Measurements from ENCODE around the gene TRMU. TPM values are rescaled to one million over a fixed set of nuclear protein-coding genes. Genes with fewer than 3 reads are reported as not detected.

TRMU gene
- total RNA-seq, 1 experiment from 2014 or later, result 90.1 TPM

GRCh38 chr22:46368422-46368821, 32.9 kb downstream of the TRMU start:
- TF ChIP-seq CTCF (conservative IDR thresholded peaks at IDR 0.05; ENCODE audit: low read depth, low read length), result no peak
- no peak for TF ChIP-seq EZH2 (IDR thresholded peaks at IDR 0.05; ENCODE audit: borderline replicate concordance, low read depth, low read length, poor library complexity, severe bottlenecking)

GRCh38 chr22:46368871-46369715, 33.6 kb downstream of the TRMU start:
- no TSS peak for BruUV-seq (replicated peaks)
- POLR2A ChIA-PET (ENCODE audit: low non-redundant PET), result no interaction called here
- H3K4me1 ChIP-seq (ENCODE audit: insufficient read depth, low read length, poor library complexity, severe bottlenecking), result no peaks in the 10 kb centered on the region

More at GRCh38 chr22:46368422-46368821, 32.9 kb downstream of the TRMU start:
- no peaks in the 10 kb centered on the region for H3K9me3 ChIP-seq (ENCODE audit: low read depth, low read length, poor library complexity, severe bottlenecking)
- DNase-seq (ENCODE audit: low spot score), result no peak
- no peaks in the 10 kb centered on the region for H3K27me3 ChIP-seq (replicated peaks; ENCODE audit: insufficient read depth, low read depth, low read length, poor library complexity)
- H3K4me3 ChIP-seq (ENCODE audit: low read depth, low read length, poor library complexity, severe bottlenecking), result no peak overlapping the region
- no peaks in the 10 kb centered on the region for H3K36me3 ChIP-seq (ENCODE audit: insufficient read depth, low read length, poor library complexity, severe bottlenecking)
- H3K27ac ChIP-seq (ENCODE audit: low read depth, low read length, poor library complexity, severe bottlenecking), result no peak overlapping the region
- intact Hi-C loops (cut with micrococcal nuclease; ENCODE audit: unreplicated experiment), result no loop called here
- no peaks in the 10 kb centered on the region for H3K4me1 ChIP-seq (ENCODE audit: insufficient read depth, low read length, poor library complexity, severe bottlenecking)
- ChIA-PET CTCF (interaction anchor here (0.6 to 1.5 kb wide), 5 partner anchors 13 to 219 kb away, joined by 4 to 19 read pairs (median 9); no protein-coding TSS in a partner anchor), POLR2A (ENCODE audit: low non-redundant PET) (no interaction called here)
- no TSS peak for BruUV-seq (replicated peaks)

More at GRCh38 chr22:46368871-46369715, 33.6 kb downstream of the TRMU start:
- no peaks in the 10 kb centered on the region for H3K36me3 ChIP-seq (ENCODE audit: insufficient read depth, low read length, poor library complexity, severe bottlenecking)
- CTCF ChIA-PET, result interaction anchor here (0.6 kb wide), 1 partner anchor 161 kb away, joined by 3 read pairs; no protein-coding TSS in a partner anchor
- intact Hi-C loops (cut with micrococcal nuclease; ENCODE audit: unreplicated experiment), result no loop called here
- TF ChIP-seq CTCF (conservative IDR thresholded peaks at IDR 0.05; ENCODE audit: low read depth, low read length) (no peak), EZH2 (IDR thresholded peaks at IDR 0.05; ENCODE audit: borderline replicate concordance, low read depth, low read length, poor library complexity, severe bottlenecking) (no peak)
- no peak overlapping the region for H3K4me3 ChIP-seq (ENCODE audit: low read depth, low read length, poor library complexity, severe bottlenecking)
- H3K9me3 ChIP-seq (ENCODE audit: low read depth, low read length, poor library complexity, severe bottlenecking), result no peaks in the 10 kb centered on the region
- H3K27ac ChIP-seq (ENCODE audit: low read depth, low read length, poor library complexity, severe bottlenecking), result no peak overlapping the region
- H3K27me3 ChIP-seq (replicated peaks; ENCODE audit: insufficient read depth, low read depth, low read length, poor library complexity), result no peaks in the 10 kb centered on the region
- DNase-seq (ENCODE audit: low spot score), result no peak

Data from A673 (cell line).